ENCODE measurements around the gene TIMM44.

GRCh38 chr19:7920519-7921301, 22.8 kb downstream of the TIMM44 start:
- TF ChIP-seq SPI1 (IDR thresholded peaks at IDR 0.05; ENCODE audit: low read depth, low read length) (no peak), TAF1 (IDR thresholded peaks at IDR 0.05; ENCODE audit: low read depth, low read length) (no peak), POLR2AphosphoS5 (IDR thresholded peaks at IDR 0.05; ENCODE audit: low read depth, low read length) (no peak), POLR2A (IDR thresholded peaks at IDR 0.05; ENCODE audit: low read depth, low read length) (no peak), PAX5 (IDR thresholded peaks at IDR 0.05; ENCODE audit: insufficient read depth, low read length, severe bottlenecking) (no peak), POU2F2 (IDR thresholded peaks at IDR 0.05; ENCODE audit: low read depth, low read length) (no peak)

All from GM12891 (cell line).